Hepatocyte (in vitro differentiated cells): ENCODE data around the gene FGF8. TPM values are rescaled to one million over a fixed set of nuclear protein-coding genes. Genes with fewer than 3 reads are reported as not detected.

ENCODE experiments used
- DNase-seq: peaks from one replicate; pipeline ENCODE4 v3.0.0-alpha.2; 2016; ENCODE audit warnings: low spot score
- H2AFZ ChIP-seq: fragments of 200-600 bp; sonication (generic); 2 replicates; pipeline ENCODE4 v1.6.0; 2016; ENCODE audit warnings: antibody characterized with exemption, mild to moderate bottlenecking
- H3K27ac ChIP-seq: fragments of 200-600 bp; sonication (generic); 2 replicates; pipeline ENCODE4 v1.5.1; 2016; ENCODE audit warnings: mild to moderate bottlenecking
- H3K27me3 ChIP-seq: fragments of 200-600 bp; sonication (generic); 2 replicates; pipeline ENCODE4 v1.6.1; 2016
- H3K36me3 ChIP-seq: fragments of 200-600 bp; sonication (generic); replicated peaks from 2 replicates; pipeline ENCODE4 v1.5.1; 2016; ENCODE audit warnings: low read depth; ENCODE audit not compliant: insufficient read depth
- H3K4me1 ChIP-seq: fragments of 200-600 bp; sonication (generic); 2 replicates; pipeline ENCODE4 v1.5.1; 2016; ENCODE audit warnings: mild to moderate bottlenecking, moderate library complexity; ENCODE audit not compliant: insufficient read depth
- H3K4me2 ChIP-seq: fragments of 200-600 bp; sonication (generic); 2 replicates; pipeline ENCODE4 v1.6.0; 2016
- H3K4me3 ChIP-seq: fragments of 200-600 bp; sonication (generic); 2 replicates; pipeline ENCODE4 v1.5.1; 2016; ENCODE audit warnings: mild to moderate bottlenecking
- H3K79me2 ChIP-seq: fragments of 200-600 bp; sonication (generic); 2 replicates; pipeline ENCODE4 v1.6.0; 2017; ENCODE audit warnings: mild to moderate bottlenecking
- H3K9me2 ChIP-seq: fragments of 200-600 bp; sonication (generic); replicated peaks from 2 replicates; pipeline ENCODE4 v1.6.0; 2017; ENCODE audit warnings: mild to moderate bottlenecking; ENCODE audit not compliant: insufficient read depth
- H3K9me3 ChIP-seq: fragments of 200-600 bp; sonication (generic); 2 replicates; pipeline ENCODE4 v1.5.1; 2016; ENCODE audit warnings: low read depth, mild to moderate bottlenecking
- H4K20me1 ChIP-seq: fragments of 200-600 bp; sonication (generic); 2 replicates; pipeline ENCODE4 v1.6.0; 2016; ENCODE audit warnings: mild to moderate bottlenecking; ENCODE audit not compliant: insufficient read depth, poor library complexity, severe bottlenecking
- EZH2 ChIP-seq: fragments of 200-600 bp; sonication (generic); IDR thresholded peaks from 2 replicates; pipeline ENCODE4 v1.6.1; 2016; ENCODE audit warnings: antibody characterized with exemption, mild to moderate bottlenecking, borderline replicate concordance
- EZH2phosphoT487 ChIP-seq: fragments of 200-600 bp; sonication (generic); IDR thresholded peaks from one replicate; pipeline ENCODE4 v1.6.1; 2018; ENCODE audit warnings: antibody characterized with exemption, mild to moderate bottlenecking, low read depth, moderate library complexity; ENCODE audit not compliant: unreplicated experiment, severe bottlenecking
- WGBS: methylation state at CpG from one replicate; pipeline ENCODE4 v1.1.6; 2016; ENCODE audit warnings: low lambda C conversion rate; ENCODE audit errors: missing lambda C conversion rate; 5-methylcytosine and 5-hydroxymethylcytosine counted together
- polyA plus RNA-seq: library from polyadenylated mRNA; unstranded; fragments of >200 nt; fragmentation: Nextera tagmentation; extraction: Ambion mirVana; gene quantifications from 2 replicates; pipeline ENCODE4 v1.2.1, GENCODE V29; 2016
- total RNA-seq: library from RNA; depleted of rRNA; stranded (reverse); fragments of >200 nt; gene quantifications from 2 replicates; pipeline ENCODE4 v1.2.3, GENCODE V29; 2014
- TF ChIP-seq, protein P1 (sequence below): fragments of 200-600 bp; sonication (generic); IDR thresholded peaks from 2 replicates; pipeline ENCODE4 v1.5.1; 2016; ENCODE audit warnings: antibody characterized with exemption, mild to moderate bottlenecking; ENCODE audit not compliant: poor library complexity

FGF8 gene
- total and polyA plus RNA-seq, 2 experiments from 2014 or later = not detected

DNA sequence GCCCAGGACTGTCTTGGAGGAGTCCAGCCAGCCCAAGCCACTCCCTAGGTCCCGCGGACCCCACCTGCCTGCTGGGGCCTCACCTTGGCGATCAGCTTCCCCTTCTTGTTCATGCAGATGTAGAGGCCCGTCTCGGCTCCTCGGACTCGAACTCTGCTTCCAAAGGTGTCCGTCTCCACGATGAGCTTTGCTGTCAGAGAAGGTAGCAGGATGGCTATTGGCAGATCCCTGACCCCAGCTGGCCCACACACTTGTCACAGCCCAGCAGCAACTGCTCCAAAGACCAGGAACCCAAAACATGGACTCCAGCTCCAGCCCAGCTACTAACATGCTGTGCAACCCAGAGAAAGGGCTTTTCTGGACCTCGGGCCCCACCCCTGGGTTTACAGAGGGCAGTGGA is 4.5 kb downstream of the FGF8 start:
- Histone ChIP-seq H3K4me2 (no peak overlapping the region), H3K4me1 (peaks cover 6% of the 10 kb centered on the region), H2AFZ (no peak overlapping the region), H3K9me3 (no peaks in the 10 kb centered on the region), H3K36me3 (no peaks in the 10 kb centered on the region), H3K4me3 (no peak overlapping the region), H3K9me2 (no peaks in the 10 kb centered on the region), H4K20me1 (no peaks in the 10 kb centered on the region), H3K27ac (no peak overlapping the region), H3K27me3 (peaks cover 76% of the 10 kb centered on the region), H3K79me2 (no peaks in the 10 kb centered on the region)
- no peak for DNase-seq
- TF ChIP-seq EZH2phosphoT487 (no peak), EZH2 (no peak)
- TF ChIP-seq, protein P1, sequence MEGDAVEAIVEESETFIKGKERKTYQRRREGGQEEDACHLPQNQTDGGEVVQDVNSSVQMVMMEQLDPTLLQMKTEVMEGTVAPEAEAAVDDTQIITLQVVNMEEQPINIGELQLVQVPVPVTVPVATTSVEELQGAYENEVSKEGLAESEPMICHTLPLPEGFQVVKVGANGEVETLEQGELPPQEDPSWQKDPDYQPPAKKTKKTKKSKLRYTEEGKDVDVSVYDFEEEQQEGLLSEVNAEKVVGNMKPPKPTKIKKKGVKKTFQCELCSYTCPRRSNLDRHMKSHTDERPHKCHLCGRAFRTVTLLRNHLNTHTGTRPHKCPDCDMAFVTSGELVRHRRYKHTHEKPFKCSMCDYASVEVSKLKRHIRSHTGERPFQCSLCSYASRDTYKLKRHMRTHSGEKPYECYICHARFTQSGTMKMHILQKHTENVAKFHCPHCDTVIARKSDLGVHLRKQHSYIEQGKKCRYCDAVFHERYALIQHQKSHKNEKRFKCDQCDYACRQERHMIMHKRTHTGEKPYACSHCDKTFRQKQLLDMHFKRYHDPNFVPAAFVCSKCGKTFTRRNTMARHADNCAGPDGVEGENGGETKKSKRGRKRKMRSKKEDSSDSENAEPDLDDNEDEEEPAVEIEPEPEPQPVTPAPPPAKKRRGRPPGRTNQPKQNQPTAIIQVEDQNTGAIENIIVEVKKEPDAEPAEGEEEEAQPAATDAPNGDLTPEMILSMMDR = no peak
- 95% methylated on average over 10 of the region's 10 CpGs for WGBS

DNA sequence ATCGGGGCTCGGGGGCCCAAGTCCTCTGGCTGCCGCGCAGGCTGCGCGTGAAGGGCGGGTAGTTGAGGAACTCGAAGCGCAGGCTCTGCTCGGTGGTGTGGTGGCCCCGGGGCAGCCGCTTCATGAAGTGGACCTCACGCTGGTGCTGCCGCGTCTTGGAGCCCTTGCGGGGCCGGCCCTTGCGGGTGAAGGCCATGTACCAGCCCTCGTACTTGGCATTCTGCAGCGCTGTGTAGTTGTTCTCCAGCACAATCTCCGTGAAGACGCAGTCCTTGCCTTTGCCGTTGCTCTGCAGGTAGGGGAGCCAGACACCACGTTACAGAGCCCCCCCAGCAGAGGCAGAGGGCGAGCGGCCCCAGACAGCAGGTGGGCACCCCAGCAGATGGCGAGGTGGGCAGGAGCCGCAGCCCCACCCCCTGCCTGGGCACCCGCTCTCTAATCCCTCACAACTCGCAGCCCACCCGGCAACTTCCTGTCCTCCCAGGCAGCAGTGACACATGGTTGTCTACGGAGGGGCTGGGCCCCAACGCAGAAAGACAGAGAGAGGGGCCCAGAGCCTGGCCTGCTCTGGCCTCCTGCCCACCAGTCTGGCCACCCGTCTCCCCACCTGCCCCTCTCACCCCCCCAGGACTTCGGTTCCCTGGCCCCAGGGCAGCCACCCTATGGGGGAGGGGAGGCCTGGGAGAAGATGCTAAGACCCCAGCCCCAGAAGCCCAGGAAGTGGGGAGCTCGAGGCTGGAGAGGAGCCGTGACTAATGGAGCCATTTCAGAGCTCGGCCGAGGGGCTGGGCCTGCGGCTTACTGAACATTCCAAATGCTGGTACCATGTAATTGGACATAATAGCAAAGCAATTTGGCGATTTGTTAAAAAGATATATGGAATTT is 5.3 kb downstream of the FGF8 start:
- Histone ChIP-seq H4K20me1 (no peaks in the 10 kb centered on the region), H3K79me2 (no peaks in the 10 kb centered on the region), H3K9me2 (no peaks in the 10 kb centered on the region), H3K4me1 (peaks cover 6% of the 10 kb centered on the region), H3K4me2 (no peak overlapping the region), H3K36me3 (no peaks in the 10 kb centered on the region), H3K27ac (no peak overlapping the region), H3K9me3 (no peaks in the 10 kb centered on the region), H2AFZ (no peak overlapping the region), H3K27me3 (peaks cover 78% of the 10 kb centered on the region), H3K4me3 (no peak overlapping the region)
- TF ChIP-seq, protein P1 = no peak
- TF ChIP-seq EZH2 (no peak), EZH2phosphoT487 (no peak)
- 88% methylated on average over 41 of the region's 41 CpGs for WGBS
- no peak for DNase-seq

DNA sequence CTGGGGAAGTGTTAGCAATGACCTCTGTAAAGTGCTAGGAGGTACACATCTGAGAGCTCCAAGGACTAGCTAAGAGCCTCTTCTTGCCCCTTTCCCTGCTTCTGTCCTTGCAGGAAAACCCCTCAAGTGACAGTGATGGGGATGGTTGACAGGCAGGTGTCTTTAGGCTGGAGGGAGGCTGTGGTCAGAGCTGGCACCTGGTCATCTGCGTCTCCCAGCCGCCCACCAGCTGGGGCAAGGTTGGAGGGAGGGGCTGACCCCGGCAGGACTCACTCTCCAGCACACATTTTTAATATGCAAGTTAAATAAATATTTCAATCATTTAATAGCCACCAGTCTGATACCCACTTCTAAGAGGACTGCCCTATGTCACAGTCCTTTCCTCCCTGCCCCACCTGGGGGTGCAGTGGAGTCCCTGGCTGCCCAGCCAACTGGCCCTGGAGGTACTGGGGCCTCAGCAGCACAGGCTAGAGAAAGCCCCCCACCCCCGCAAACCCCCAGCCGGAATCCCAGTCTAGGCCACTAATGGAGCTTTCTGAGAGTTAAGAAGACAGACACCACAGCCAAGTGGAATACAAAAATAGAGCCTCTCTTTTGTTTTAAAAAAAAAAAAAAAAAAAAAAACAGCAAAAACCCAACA is 6.3 kb downstream of the FGF8 start:
- Histone ChIP-seq H3K9me3 (no peaks in the 10 kb centered on the region), H3K4me2 (no peak overlapping the region), H3K4me1 (no peaks in the 10 kb centered on the region), H3K27ac (no peak overlapping the region), H4K20me1 (no peaks in the 10 kb centered on the region), H3K27me3 (peaks cover 74% of the 10 kb centered on the region), H3K79me2 (no peaks in the 10 kb centered on the region), H2AFZ (no peak overlapping the region), H3K36me3 (no peaks in the 10 kb centered on the region), H3K4me3 (no peak overlapping the region), H3K9me2 (no peaks in the 10 kb centered on the region)
- no peak for DNase-seq
- TF ChIP-seq EZH2 (no peak), EZH2phosphoT487 (no peak)
- TF ChIP-seq, protein P1 = no peak
- 95% methylated on average over 5 of the region's 5 CpGs for WGBS
